ENCODE measurements around the gene SPATA2L.
A peak's percentile ranks its signal among the peaks of the same experiment; 100 is the strongest.

SPATA2L gene

GRCh38 chr16:89729293-89729692 lies 27.8 kb upstream of the SPATA2L start:
- Histone ChIP-seq H3K36me3 (ENCODE audit: insufficient read depth, low read length) (peaks cover 88% of the 10 kb centered on the region), H3K27ac (ENCODE audit: low read length) (no peak overlapping the region), H3K79me2 (ENCODE audit: insufficient read depth, low read length) (peaks cover 36% of the 10 kb centered on the region), H3K9ac (ENCODE audit: low read depth, low read length) (no peak overlapping the region), H2AFZ (ENCODE audit: low read depth, low read length) (no peak overlapping the region), H3K9me3 (ENCODE audit: insufficient read depth, low read length, severe bottlenecking) (no peaks in the 10 kb centered on the region), H3K4me2 (ENCODE audit: insufficient read depth, low read length) (no peak overlapping the region), H3K4me1 (ENCODE audit: insufficient read depth, low read length) (peaks cover 3% of the 10 kb centered on the region), H3K27me3 (ENCODE audit: insufficient read depth, low read length, poor library complexity) (no peaks in the 10 kb centered on the region), H4K20me1 (ENCODE audit: insufficient read depth, low read length) (peaks cover 59% of the 10 kb centered on the region), H3K4me3 (ENCODE audit: low read depth in 1 of 2, low read length in 2 of 2) (no peak overlapping the region)
- no peak for TF ChIP-seq CTCF (IDR thresholded peaks at IDR 0.05; ENCODE audit: borderline replicate concordance, extremely low read depth, low read length, poor library complexity, severe bottlenecking)
- no peak for TF ChIP-seq EZH2 (IDR thresholded peaks at IDR 0.05; ENCODE audit: borderline replicate concordance, low read depth, low read length, severe bottlenecking)
- DNase-seq = no peak
- ATAC-seq (ENCODE audit: insufficient read depth, low read depth) = no peak

- no peak overlapping the region for H3K27ac ChIP-seq (ENCODE audit: low read length)
- H3K36me3 ChIP-seq (ENCODE audit: insufficient read depth, low read length) = peaks cover 88% of the 10 kb centered on the region
- H3K9ac ChIP-seq (ENCODE audit: low read depth, low read length) = no peak overlapping the region
- no peaks in the 10 kb centered on the region for H3K9me3 ChIP-seq (ENCODE audit: insufficient read depth, low read length, severe bottlenecking)
- H3K27me3 ChIP-seq (ENCODE audit: insufficient read depth, low read length, poor library complexity) = no peaks in the 10 kb centered on the region
- no peak overlapping the region for H3K4me2 ChIP-seq (ENCODE audit: insufficient read depth, low read length)
- TF ChIP-seq EZH2 (IDR thresholded peaks at IDR 0.05; ENCODE audit: borderline replicate concordance, low read depth, low read length, severe bottlenecking) = no peak
- no peak for TF ChIP-seq CTCF (IDR thresholded peaks at IDR 0.05; ENCODE audit: borderline replicate concordance, extremely low read depth, low read length, poor library complexity, severe bottlenecking)
- H3K4me3 ChIP-seq (ENCODE audit: low read depth in 1 of 2, low read length in 2 of 2) = no peak overlapping the region
- peaks cover 48% of the 10 kb centered on the region for H3K79me2 ChIP-seq (ENCODE audit: insufficient read depth, low read length)
- DNase-seq (no peak), ATAC-seq (ENCODE audit: insufficient read depth, low read depth) (no peak)
- peaks cover 61% of the 10 kb centered on the region for H4K20me1 ChIP-seq (ENCODE audit: insufficient read depth, low read length)
- peaks cover 21% of the 10 kb centered on the region for H3K4me1 ChIP-seq (ENCODE audit: insufficient read depth, low read length)
- no peak overlapping the region for H2AFZ ChIP-seq (ENCODE audit: low read depth, low read length)
Measured at GRCh38 chr16:89727406-89728120, 26.1 kb upstream of the SPATA2L start.

- peaks cover 35% of the 10 kb centered on the region for H3K4me1 ChIP-seq (ENCODE audit: insufficient read depth, low read length)
- DNase-seq (no peak), ATAC-seq (ENCODE audit: insufficient read depth, low read depth) (no peak)
- H3K9ac ChIP-seq (ENCODE audit: low read depth, low read length) = peak overlapping the region; percentile 96
- no peak overlapping the region; the same call in 1 of the 2 replicates for H3K27ac ChIP-seq (ENCODE audit: low read length)
- no peak overlapping the region for H2AFZ ChIP-seq (ENCODE audit: low read depth, low read length)
- H3K4me3 ChIP-seq (ENCODE audit: low read depth in 1 of 2, low read length in 2 of 2) = peak overlapping the region in 1 of 2 experiments; percentile 70; a peak in 2 of 4 replicates
- no peaks in the 10 kb centered on the region for H3K27me3 ChIP-seq (ENCODE audit: insufficient read depth, low read length, poor library complexity)
- no peaks in the 10 kb centered on the region for H3K9me3 ChIP-seq (ENCODE audit: insufficient read depth, low read length, severe bottlenecking)
- peaks cover 49% of the 10 kb centered on the region for H3K79me2 ChIP-seq (ENCODE audit: insufficient read depth, low read length)
- H4K20me1 ChIP-seq (ENCODE audit: insufficient read depth, low read length) = peaks cover 41% of the 10 kb centered on the region
- peaks cover 57% of the 10 kb centered on the region for H3K36me3 ChIP-seq (ENCODE audit: insufficient read depth, low read length)
- TF ChIP-seq CTCF (IDR thresholded peaks at IDR 0.05; ENCODE audit: borderline replicate concordance, extremely low read depth, low read length, poor library complexity, severe bottlenecking) = no peak
- TF ChIP-seq EZH2 (IDR thresholded peaks at IDR 0.05; ENCODE audit: borderline replicate concordance, low read depth, low read length, severe bottlenecking) = no peak
- peak overlapping the region; percentile 97 for H3K4me2 ChIP-seq (ENCODE audit: insufficient read depth, low read length)
Measured at GRCh38 chr16:89723279-89724250, 22.1 kb upstream of the SPATA2L start.

Data from DND-41 (cell line).